ENCODE data around the gene ZFAND3.
"Not testable (repeated sequence)": the region's sequence is repeated elsewhere in the genome, so short reads cannot be mapped to it uniquely, and the experiment has no call there.

Gene ZFAND3

GRCh38 chr6:38047562-38047961 lies 228.0 kb downstream of the ZFAND3 start:
- no peak for DNase-seq (ENCODE audit: low read depth, low spot score)

GRCh38 chr6:38049861-38050397 lies 230.4 kb downstream of the ZFAND3 start:
- DNase-seq (ENCODE audit: low read depth, low spot score), result not testable (repeated sequence)

GRCh38 chr6:38051819-38052434 lies 232.4 kb downstream of the ZFAND3 start:
- no peak for DNase-seq (ENCODE audit: low read depth, low spot score)

- no peak for DNase-seq (ENCODE audit: low read depth, low spot score)
These were observed 235.1 kb downstream of the ZFAND3 start for GRCh38 chr6:38054527-38055202.

GRCh38 chr6:38055203-38055589 lies 235.7 kb downstream of the ZFAND3 start:
- no peak for DNase-seq (ENCODE audit: low read depth, low spot score)

GRCh38 chr6:38056361-38056760 lies 236.8 kb downstream of the ZFAND3 start:
- DNase-seq (ENCODE audit: low read depth, low spot score), result no peak

GRCh38 chr6:38057994-38058393 lies 238.5 kb downstream of the ZFAND3 start:
- no peak for DNase-seq (ENCODE audit: low read depth, low spot score)

GRCh38 chr6:38062066-38062465 lies 242.5 kb downstream of the ZFAND3 start:
- no peak for DNase-seq (ENCODE audit: low read depth, low spot score)

GRCh38 chr6:38063973-38064372 lies 244.4 kb downstream of the ZFAND3 start:
- no peak for DNase-seq (ENCODE audit: low read depth, low spot score)

- no peak for DNase-seq (ENCODE audit: low read depth, low spot score)
These were observed 244.9 kb downstream of the ZFAND3 start for GRCh38 chr6:38064431-38064830.

- DNase-seq (ENCODE audit: low read depth, low spot score), result no peak
These were observed 246.3 kb downstream of the ZFAND3 start for GRCh38 chr6:38065734-38066305.

GRCh38 chr6:38067263-38067980 lies 247.9 kb downstream of the ZFAND3 start:
- no peak for DNase-seq (ENCODE audit: low read depth, low spot score)

- DNase-seq (ENCODE audit: low read depth, low spot score), result no peak
These were observed 249.5 kb downstream of the ZFAND3 start for GRCh38 chr6:38068854-38069590.

GRCh38 chr6:38077488-38078030 lies 258.0 kb downstream of the ZFAND3 start:
- no peak for DNase-seq (ENCODE audit: low read depth, low spot score)

GRCh38 chr6:38078671-38079070 lies 259.1 kb downstream of the ZFAND3 start:
- DNase-seq (ENCODE audit: low read depth, low spot score), result no peak

GRCh38 chr6:38079107-38079506 lies 259.6 kb downstream of the ZFAND3 start:
- no peak for DNase-seq (ENCODE audit: low read depth, low spot score)

GRCh38 chr6:38079537-38079936 lies 260.0 kb downstream of the ZFAND3 start:
- DNase-seq (ENCODE audit: low read depth, low spot score), result no peak

GRCh38 chr6:38080360-38080759 lies 260.8 kb downstream of the ZFAND3 start:
- DNase-seq (ENCODE audit: low read depth, low spot score), result no peak

GRCh38 chr6:38080889-38081288 lies 261.4 kb downstream of the ZFAND3 start:
- DNase-seq (ENCODE audit: low read depth, low spot score), result no peak

- no peak for DNase-seq (ENCODE audit: low read depth, low spot score)
These were observed 265.5 kb downstream of the ZFAND3 start for GRCh38 chr6:38085031-38085430.

- DNase-seq (ENCODE audit: low read depth, low spot score), result no peak
These were observed 266.8 kb downstream of the ZFAND3 start for GRCh38 chr6:38086346-38086745.

Measured in brain pericyte (primary cell).